Mesodermal cell (in vitro differentiated cells): Measurements from ENCODE around the gene VDAC1.
"Not testable (repeated sequence)": the region's sequence is repeated elsewhere in the genome, so short reads cannot be mapped to it uniquely, and the experiment has no call there.

Experiments
- H3K27ac ChIP-seq: 2 replicates; pipeline ENCODE4 v1.7.0; 2013; ENCODE audit warnings: mild to moderate bottlenecking, low read depth, low read length, moderate library complexity; ENCODE audit not compliant: severe bottlenecking
- H3K36me3 ChIP-seq: 2 replicates; pipeline ENCODE4 v1.7.1; 2013; ENCODE audit warnings: mild to moderate bottlenecking, low read length, moderate library complexity; ENCODE audit not compliant: control insufficient read depth, insufficient read depth
- H3K4me1 ChIP-seq: one replicate; pipeline ENCODE4 v1.7.1; 2013; ENCODE audit warnings: mild to moderate bottlenecking, low read length; ENCODE audit not compliant: insufficient read depth, control insufficient read depth, poor library complexity, severe bottlenecking
- H3K4me3 ChIP-seq: 2 replicates; pipeline ENCODE4 v1.7.0; 2013; ENCODE audit warnings: low read length, control low read depth, mild to moderate bottlenecking; ENCODE audit not compliant: insufficient read depth, poor library complexity, severe bottlenecking; ENCODE audit errors: extremely low read depth
- H3K9me3 ChIP-seq: 2 replicates; pipeline ENCODE4 v1.7.1; 2013; ENCODE audit warnings: mild to moderate bottlenecking, low read length, moderate library complexity; ENCODE audit not compliant: control insufficient read depth
- WGBS, 2 experiments: methylation state at CpG; one replicate each; pipeline ENCODE4 v1.1.5; 2013; ENCODE audit warnings: missing lambda C conversion rate in 2 of 2; ENCODE audit not compliant: insufficient coverage in 2 of 2; 5-methylcytosine and 5-hydroxymethylcytosine counted together

VDAC1 gene

DNA sequence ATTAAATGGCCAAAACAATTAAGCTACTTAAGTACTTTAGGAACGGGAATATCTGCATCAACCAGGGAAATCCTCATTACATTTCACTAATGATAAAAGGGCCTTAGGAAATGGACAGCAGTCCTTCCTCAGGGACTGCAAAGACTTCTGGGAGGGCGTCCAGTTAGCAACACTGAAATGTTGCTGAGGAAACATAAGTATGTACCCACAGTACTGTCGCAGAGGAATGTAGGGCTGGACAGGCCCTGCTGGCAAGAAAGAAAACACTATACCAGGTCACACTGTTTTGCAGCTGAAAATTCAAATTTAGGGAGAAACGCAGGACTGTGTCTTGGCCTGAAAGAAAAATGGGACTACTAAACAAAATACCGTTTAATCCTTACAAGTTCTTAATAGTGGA is 37.7 kb downstream of the VDAC1 start:
- WGBS, 2 experiments, result 90 to 91% methylated on average over 3 to 4 of the region's 5 CpGs
- H3K9me3 ChIP-seq, result peaks cover 14% of the 10 kb centered on the region
- H3K27ac ChIP-seq, result no peak overlapping the region
- peaks cover 37% of the 10 kb centered on the region for H3K36me3 ChIP-seq
- H3K4me1 ChIP-seq, result peaks cover 25% of the 10 kb centered on the region
- peak overlapping the region; percentile 81 for H3K4me3 ChIP-seq

GRCh38 chr5:133966090-133966489 is 38.7 kb downstream of the VDAC1 start:
- 95 to 99% methylated on average over 9 to 10 of the region's 10 CpGs for WGBS, 2 experiments

DNA sequence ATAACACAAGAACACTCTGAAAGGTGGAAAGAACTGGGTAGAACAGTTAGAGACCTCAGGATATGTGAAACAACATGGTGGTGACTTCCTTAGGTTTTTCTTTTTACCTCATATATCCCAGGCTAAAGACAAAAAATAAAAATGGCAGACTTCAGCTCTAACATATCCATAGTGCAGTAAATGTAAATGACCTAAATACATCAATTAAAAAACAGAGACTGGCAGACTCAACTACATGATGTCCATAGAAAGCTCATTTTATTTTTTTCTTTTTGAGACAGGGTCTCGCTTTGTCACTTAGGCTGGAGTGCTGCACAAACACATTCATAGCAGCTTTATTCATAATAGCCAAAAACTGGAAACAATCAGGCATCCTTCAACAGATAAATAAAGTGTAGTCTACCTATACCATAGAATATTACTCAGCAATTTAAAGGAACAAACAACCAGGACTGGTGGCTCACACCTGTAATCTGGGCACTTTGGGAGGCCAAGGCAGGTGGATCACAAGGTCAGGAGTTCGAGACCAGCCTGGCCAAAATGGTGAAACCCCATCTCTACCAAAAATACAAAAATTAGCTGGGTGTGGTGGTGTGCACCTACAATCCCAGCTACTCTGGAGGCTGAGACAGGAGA is 41.2 kb downstream of the VDAC1 start:
- Histone ChIP-seq H3K4me1 (peaks cover 21% of the 10 kb centered on the region), H3K27ac (no peak overlapping the region), H3K4me3 (no peak overlapping the region), H3K9me3 (peaks cover 14% of the 10 kb centered on the region), H3K36me3 (peaks cover 42% of the 10 kb centered on the region)
- 100% methylated on average over 1 of the region's 2 CpGs for WGBS, 2 experiments

More at GRCh38 chr5:133966090-133966489, 38.7 kb downstream of the VDAC1 start:
- Histone ChIP-seq H3K9me3 (peaks cover 14% of the 10 kb centered on the region), H3K27ac (no peak overlapping the region), H3K4me3 (no peak overlapping the region), H3K4me1 (peaks cover 25% of the 10 kb centered on the region), H3K36me3 (peaks cover 32% of the 10 kb centered on the region)

- Histone ChIP-seq H3K4me1 (peaks cover 21% of the 10 kb centered on the region), H3K27ac (no peak overlapping the region), H3K36me3 (peaks cover 46% of the 10 kb centered on the region), H3K9me3 (peaks cover 14% of the 10 kb centered on the region), H3K4me3 (no peak overlapping the region)
- 85 to 94% methylated on average over 2 of the region's 2 CpGs for whole genome bisulfite sequencing, 2 experiments
Measured at GRCh38 chr5:133962801-133963476, 41.8 kb downstream of the VDAC1 start.

DNA sequence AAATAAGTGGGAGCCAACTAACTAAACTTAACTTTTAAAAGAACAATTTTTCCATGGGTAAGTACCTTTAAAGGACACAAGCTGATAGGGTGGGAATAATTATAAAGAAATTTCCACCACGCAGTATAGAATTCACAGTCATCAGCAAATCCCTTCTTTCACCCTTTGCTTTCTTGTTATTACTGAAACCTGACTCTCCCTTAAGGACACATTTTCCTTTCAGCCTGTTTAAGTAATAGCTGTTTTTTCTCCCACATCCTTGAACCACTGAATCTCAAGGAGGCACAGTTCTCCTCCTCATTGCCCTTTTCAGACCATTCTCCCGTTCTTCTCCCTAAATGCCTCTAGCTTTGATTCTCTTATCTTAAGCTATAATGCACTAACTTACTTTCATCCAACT is 42.6 kb downstream of the VDAC1 start:
- no peak overlapping the region for H3K27ac ChIP-seq
- H3K4me1 ChIP-seq, result peaks cover 20% of the 10 kb centered on the region
- WGBS, 2 experiments, result 92 to 100% methylated on average over 1 of the region's 2 CpGs
- peaks cover 54% of the 10 kb centered on the region for H3K36me3 ChIP-seq
- peaks cover 14% of the 10 kb centered on the region for H3K9me3 ChIP-seq
- no peak overlapping the region for H3K4me3 ChIP-seq

GRCh38 chr5:133959643-133960042 is 45.1 kb downstream of the VDAC1 start:
- Histone ChIP-seq H3K4me3 (no peak overlapping the region), H3K9me3 (peaks cover 9% of the 10 kb centered on the region), H3K27ac (no peak overlapping the region), H3K36me3 (peaks cover 57% of the 10 kb centered on the region), H3K4me1 (peaks cover 10% of the 10 kb centered on the region)
- WGBS, 2 experiments, result 83 to 97% methylated on average over 1 to 5 of the region's 11 CpGs

DNA sequence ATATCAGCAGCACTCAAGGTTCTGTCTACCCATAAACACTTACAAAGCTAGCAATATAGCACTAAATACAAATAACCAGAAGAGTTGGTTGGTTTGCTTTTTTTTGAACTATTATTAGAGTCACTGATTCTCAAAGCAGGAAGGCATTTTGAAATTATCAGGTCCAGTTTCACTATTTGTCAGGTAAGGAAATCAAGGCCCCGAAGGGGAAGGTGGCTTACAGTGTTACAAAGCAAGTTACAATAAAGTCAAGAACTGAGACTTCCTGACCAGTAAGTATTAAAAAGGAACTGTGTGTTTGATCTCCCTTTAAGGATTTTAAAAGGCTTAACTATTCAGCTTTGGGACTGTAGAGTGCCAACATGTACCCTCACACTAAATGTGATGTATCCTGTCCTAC is 47.2 kb downstream of the VDAC1 start:
- WGBS, 2 experiments, result 83 to 100% methylated on average over 1 of the region's 1 CpG
- Histone ChIP-seq H3K9me3 (no peaks in the 10 kb centered on the region), H3K36me3 (peaks cover 48% of the 10 kb centered on the region), H3K4me3 (no peak overlapping the region), H3K4me1 (peaks cover 3% of the 10 kb centered on the region), H3K27ac (no peak overlapping the region)

- Histone ChIP-seq H3K36me3 (peaks cover 48% of the 10 kb centered on the region), H3K4me1 (no peaks in the 10 kb centered on the region), H3K9me3 (no peaks in the 10 kb centered on the region), H3K4me3 (no peak overlapping the region), H3K27ac (no peak overlapping the region)
- 94 to 100% methylated on average over 3 of the region's 4 CpGs for WGBS, 2 experiments
Measured at GRCh38 chr5:133957080-133957479, 47.7 kb downstream of the VDAC1 start.

DNA sequence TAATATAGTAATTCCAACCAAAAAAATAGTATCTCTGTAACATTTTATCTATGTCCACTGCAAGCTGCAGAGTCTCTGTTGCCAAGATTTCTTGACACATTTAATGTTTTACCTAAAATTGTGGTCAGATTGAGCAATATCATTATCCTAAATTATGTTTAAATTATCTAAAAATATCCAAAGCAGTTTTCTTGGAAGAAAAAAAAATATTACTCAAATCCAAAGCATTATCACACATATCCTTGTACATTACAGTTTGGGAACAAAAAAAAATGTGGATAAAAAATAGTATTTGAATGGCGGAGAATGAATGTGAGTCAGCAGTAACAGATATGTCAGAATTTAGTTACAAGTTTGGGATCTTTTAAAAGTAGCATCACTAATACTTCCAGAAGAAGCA is 48.6 kb downstream of the VDAC1 start:
- no CpG with 5 or more reads among the region's 1 CpG for WGBS, 2 experiments
- peaks cover 48% of the 10 kb centered on the region for H3K36me3 ChIP-seq
- not testable (repeated sequence) for H3K27ac ChIP-seq, H3K4me3 ChIP-seq, H3K9me3 ChIP-seq, H3K4me1 ChIP-seq

DNA sequence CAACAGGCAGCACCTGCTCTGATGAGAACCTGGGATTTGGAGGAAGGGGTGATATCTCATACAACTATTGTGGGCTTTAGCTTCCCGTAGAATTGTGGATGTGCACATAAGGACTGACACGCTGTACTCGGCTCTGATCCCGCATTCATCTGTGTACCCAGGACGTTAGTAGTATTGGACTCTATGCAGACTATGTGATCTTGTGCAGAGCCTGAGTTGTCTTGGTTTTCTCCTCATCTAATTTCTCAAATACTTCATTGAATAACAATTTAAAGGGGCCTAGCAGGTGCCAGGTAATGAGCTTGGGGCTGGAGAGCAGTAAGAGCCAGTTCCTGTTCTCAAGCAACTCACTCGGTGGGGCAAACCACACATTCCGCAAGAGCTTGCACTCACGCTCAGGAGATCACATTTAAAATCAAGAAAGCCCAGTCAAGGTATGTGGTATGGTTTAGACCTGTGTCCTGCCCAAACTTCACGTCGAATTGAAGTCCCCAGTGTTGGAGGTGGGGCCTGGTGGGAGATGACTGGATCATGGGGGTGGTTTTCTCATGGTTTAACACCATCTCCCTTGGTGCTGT is 51.1 kb downstream of the VDAC1 start:
- Histone ChIP-seq H3K9me3 (no peaks in the 10 kb centered on the region), H3K36me3 (peaks cover 32% of the 10 kb centered on the region), H3K4me1 (no peaks in the 10 kb centered on the region), H3K4me3 (no peak overlapping the region), H3K27ac (no peak overlapping the region)
- 95 to 98% methylated on average over 6 to 8 of the region's 10 CpGs for WGBS, 2 experiments
